Activated naive CD4-positive, alpha-beta T cell (primary cell): Measurements from ENCODE around the gene SUPT4H1.

Source experiments
- DNase-seq, 4 experiments: peaks; one replicate each; lab custom pipeline; 2025; lab: John Stamatoyannopoulos, UW

The SUPT4H1 gene

GRCh38 chr17:58317421-58318064, 34.5 kb downstream of the SUPT4H1 start:
- peak in 2 of 4 experiments; percentile 41 to 55 for DNase-seq

DNA sequence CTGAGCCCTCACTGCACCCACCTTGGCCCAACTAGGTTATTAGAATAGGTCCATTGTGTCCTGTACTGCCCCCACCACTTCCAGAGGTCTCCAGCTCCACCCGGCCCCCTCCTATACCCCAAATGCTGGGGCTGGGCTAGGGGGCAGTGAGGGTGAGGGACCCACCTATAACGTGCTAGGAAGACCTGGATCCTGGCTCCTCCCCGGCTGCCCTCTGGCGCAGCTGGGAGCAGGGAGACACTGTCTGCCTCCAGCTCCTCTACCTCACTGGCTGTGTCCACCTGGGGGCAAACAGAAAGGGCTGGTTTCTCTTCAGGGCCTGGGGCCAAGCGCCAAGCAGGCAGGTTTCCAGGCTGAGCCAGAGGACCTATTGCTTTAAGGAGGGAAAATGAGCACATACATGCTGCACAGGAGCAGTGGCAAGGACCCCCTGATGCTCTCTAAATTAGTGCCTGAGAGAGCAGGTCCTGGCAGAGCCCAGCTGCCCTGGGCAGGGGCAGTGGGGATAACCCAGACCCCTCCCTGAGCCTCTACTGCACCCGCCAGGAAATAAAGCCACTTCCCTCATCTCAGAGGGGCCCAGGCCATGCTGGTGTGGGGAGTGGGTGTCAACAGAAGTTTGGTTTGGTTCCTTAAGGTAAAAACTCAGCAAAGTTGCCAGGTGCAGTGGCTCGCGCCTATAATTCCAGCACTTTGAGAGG, 35.6 kb downstream of the SUPT4H1 start:
- DNase-seq, result no peak

DNA sequence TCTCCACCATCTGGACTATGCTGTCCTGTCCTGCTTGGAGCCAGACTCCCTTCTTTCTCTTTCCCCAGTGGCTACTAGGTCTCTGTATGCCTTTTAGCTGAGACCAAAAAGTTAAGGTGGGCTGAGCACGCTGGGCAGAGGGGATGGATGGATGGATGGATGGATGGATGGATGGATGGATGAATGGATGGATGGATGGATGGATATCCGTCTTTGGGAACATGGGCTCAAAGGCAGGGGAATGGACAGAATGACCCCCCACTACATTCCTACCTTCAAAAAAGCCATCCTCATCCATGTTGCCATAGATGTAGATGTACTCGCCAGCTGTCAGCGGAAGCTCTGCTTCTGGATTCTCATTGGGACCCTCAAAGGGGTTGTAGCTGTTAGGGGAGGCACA, 36.3 kb downstream of the SUPT4H1 start:
- no peak for DNase-seq

GRCh38 chr17:58315281-58315711, 36.7 kb downstream of the SUPT4H1 start:
- no peak for DNase-seq

GRCh38 chr17:58314706-58315015, 37.3 kb downstream of the SUPT4H1 start:
- no peak for DNase-seq

DNA sequence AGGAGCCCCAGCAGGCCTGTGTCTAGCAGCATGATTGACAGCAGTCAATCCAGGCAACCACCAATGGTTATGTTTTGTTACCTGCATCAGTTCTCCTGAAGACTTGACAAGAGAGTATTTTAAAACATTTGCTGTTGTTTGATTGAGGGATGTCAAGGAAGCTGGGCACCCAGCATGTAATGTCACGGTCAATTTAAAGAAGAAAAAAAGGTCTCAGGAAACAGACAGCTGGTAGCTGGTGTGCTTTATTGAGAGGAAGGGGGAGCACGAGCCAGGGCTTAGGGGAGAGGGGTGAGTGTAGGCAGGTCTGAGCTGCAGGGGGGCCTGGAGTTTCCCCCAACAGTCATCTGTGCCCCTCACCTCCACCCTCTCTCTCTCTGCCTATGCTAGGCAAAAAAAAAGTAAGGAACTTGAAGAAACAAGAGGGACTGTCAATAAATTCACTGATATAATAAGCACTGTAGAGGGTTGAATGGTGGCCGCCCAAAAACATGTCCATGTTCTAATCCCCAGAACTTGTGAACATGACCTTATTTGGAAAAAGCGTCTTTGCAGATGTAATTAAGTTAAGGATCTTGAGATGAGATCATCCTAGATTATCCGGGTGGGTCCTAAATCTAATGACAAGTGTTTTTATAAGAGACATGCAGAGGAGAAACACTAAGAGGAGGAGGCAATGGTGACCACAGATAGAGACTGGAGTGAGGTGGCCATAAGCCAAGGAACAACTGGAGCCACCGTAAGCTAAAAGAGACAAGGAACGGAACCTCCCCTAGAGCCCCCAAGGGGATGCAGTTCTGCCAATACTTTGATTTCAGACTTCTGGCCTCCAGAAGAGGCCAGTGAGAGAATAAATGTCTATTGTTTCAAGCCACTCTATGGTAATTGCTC, 37.9 kb downstream of the SUPT4H1 start:
- no peak for DNase-seq

DNA sequence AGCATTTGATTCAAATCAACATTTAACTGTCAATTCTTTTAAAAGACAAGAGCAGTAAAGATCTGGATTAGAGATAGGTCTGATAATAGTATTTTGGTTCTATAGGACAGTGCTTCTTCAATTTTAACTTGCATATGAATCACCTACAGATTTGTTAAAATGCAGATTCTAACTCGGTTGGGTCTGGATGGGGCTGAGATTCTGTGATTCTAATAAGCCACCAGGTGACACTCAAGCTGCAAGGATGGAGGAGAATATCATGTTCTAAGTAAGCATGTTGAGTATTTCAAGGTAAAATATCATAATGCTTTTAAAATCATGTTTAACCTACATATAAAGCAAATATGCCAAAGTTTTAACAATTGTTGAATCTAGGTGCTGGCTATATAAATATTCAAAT, 39.2 kb downstream of the SUPT4H1 start:
- DNase-seq, result no peak

GRCh38 chr17:58312021-58312630, 39.9 kb downstream of the SUPT4H1 start:
- DNase-seq, result no peak

GRCh38 chr17:58311429-58311894, 40.5 kb downstream of the SUPT4H1 start:
- DNase-seq, result no peak

- DNase-seq, result no peak
Observed at GRCh38 chr17:58310511-58311428, 41.2 kb downstream of the SUPT4H1 start.

GRCh38 chr17:58309918-58310259, 42.1 kb downstream of the SUPT4H1 start:
- no peak for DNase-seq

DNA sequence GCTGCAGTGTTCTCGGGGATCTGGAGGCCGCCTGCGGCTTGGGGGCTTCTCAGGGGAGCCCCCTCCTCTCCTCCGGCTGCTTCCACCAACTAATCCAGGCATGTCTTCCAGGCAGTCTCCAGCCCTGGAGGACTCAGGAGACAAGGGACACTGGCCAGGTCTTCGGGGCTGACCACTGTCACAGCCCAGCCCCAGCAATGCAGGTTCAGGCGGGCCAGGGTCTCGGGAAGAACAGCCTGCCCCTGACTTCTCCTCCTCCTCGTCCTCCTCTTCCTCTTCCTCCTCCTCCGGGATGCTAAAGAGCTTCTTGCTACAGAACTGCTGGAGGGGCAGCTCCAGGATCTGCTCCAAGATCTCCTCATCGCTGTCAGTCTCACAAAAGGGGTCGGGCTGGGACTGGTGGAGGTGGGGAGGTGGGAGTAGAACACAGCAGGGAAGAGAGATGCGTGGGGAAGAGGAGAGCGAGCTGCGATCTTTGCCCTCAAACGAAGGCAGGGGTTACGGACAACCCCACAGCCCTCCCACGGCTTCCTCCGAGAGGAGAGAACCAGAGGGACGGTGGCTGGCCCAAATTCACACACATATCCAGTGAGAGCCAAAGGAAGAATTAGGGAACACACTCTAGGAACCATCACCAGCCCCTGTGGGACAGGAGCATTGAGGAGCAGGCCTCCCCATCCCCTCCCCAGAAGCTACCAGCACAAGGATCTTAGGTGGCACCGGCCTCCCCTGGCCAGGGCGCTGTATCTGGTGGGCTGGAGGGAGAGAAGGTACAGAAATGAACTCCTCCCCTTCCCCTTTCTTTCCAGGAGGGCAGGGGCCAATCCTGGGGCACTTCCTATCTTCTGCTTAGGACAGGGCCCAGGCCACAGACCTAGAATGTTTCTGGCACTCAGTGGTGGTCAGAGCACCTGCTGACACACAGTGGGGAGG, 42.8 kb downstream of the SUPT4H1 start:
- no peak for DNase-seq

GRCh38 chr17:58308173-58308984, 43.6 kb downstream of the SUPT4H1 start:
- DNase-seq, result no peak

DNA sequence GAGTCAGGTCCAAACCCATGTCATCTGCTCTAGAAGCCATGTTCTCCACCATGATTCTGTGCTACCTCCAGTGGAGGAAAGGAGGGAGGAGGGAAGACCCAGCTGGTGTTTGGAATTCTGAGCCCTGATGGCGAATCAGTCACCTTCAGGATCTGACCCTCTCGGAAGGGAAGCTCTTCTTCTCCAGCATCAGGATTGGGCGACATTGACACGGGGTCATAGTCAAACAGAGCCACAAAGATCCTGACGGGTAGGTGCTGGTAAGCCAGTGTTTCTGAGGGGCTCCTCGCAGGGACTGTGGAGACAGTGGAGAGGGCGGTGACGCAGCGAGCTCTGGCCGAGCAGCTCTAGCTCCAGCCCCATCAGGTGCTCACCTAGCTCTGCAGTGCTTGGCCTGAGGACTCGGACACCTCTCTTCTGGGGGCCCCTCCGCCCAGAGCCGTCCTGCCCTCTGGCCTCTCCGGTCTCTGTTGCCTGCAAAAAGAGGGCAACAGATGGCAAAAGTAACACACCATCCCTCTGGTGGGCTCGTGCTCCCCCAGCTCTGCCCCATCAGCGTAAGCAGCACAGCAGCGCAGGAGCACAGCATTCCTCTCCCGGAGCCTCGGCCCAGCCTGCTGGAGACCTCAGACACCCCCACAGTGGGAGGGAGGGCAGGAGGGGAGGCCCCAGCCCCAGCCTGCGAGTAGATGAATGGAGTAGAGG, 44.4 kb downstream of the SUPT4H1 start:
- no peak for DNase-seq

GRCh38 chr17:58306131-58306951, 45.7 kb downstream of the SUPT4H1 start:
- no peak for DNase-seq

- DNase-seq, result no peak
Observed at GRCh38 chr17:58305626-58306025, 46.4 kb downstream of the SUPT4H1 start.

DNA sequence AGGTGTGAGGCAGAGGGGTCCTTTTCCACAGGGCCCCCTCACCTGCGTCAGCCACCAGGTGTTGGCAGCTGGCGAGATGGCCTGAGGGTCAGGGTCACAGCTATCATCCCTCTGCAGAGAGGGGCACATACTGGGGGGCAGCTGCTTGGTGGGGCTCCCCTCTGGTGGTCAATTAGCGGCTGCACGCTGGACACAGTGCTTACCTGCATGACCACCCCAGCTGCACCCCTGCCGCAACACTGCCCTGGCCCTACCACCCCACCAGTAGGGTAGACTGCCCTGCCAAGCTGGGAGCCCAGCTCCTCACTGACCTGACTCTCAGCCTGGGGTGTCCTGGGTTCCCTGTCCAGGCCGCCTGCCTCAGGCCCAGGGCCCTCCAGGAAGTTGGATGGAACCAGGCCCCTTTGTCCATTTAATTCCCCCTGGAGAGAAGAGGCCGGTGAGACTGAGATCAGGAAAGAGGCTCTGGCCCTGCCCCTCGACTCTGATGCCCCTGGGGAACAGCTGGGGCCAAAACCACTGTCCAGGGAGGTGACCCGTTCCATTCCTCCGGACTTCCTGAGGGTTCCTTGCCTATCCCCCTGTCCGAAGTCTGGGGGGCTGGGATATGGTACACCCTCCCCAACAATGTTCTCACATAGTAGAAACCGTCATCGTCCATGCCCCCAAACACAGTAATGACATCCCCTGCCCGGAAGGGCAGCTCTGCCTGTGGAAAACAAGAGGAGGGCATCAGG, 47.1 kb downstream of the SUPT4H1 start:
- no peak for DNase-seq
